Activated B cell treated with CpG ODN at 0.5 μM for 24 hours (primary cell): ENCODE measurements around the gene ABLIM2. TPM values are rescaled to one million over a fixed set of nuclear protein-coding genes. Genes with fewer than 3 reads are reported as not detected.

ENCODE experiments used
- ATAC-seq: fragments of 200-7000 bp; cut with Tn5 transposase; one replicate; pipeline ENCODE4 v1.10.0; 2021; ENCODE audit warnings: low read depth, mild to moderate bottlenecking, moderate library complexity
- CTCF ChIA-PET: fragments of 350-600 bp; sonication (Branson Sonifier 250); formaldehyde crosslinking; loops from one replicate; lab custom pipeline; 2021; ENCODE audit warnings: antibody characterized with exemption; lab: Charles Lee
- POLR2A ChIA-PET: fragments of 350-600 bp; sonication (Branson Sonifier 250); formaldehyde crosslinking; loops from one replicate; lab custom pipeline; 2021; ENCODE audit warnings: antibody characterized with exemption; lab: Charles Lee
- DNase-seq: peaks from one replicate; pipeline ENCODE4 v3.0.0; 2022
- H3K27ac Mint-ChIP-seq: one replicate; pipeline ENCODE4 v1.8.0; 2020; ENCODE audit warnings: mixed read lengths
- H3K27me3 Mint-ChIP-seq: one replicate; pipeline ENCODE4 v1.8.0; 2021; ENCODE audit warnings: mixed read lengths
- H3K36me3 Mint-ChIP-seq: one replicate; pipeline ENCODE4 v1.8.0; 2021; ENCODE audit warnings: low read depth, mixed read lengths
- H3K4me1 Mint-ChIP-seq: one replicate; pipeline ENCODE4 v1.8.0; 2021; ENCODE audit warnings: mixed read lengths
- H3K4me3 Mint-ChIP-seq: one replicate; pipeline ENCODE4 v1.8.0; 2020; ENCODE audit warnings: mild to moderate bottlenecking, mixed read lengths
- H3K9me3 Mint-ChIP-seq: one replicate; pipeline ENCODE4 v1.8.0; 2020; ENCODE audit warnings: mixed read lengths
- intact Hi-C: fragments of 100-400 bp; cut with micrococcal nuclease; formaldehyde crosslinking; loops from one replicate; pipeline ENCODE4 v1.15.1; 2024
- total RNA-seq: library from RNA; stranded (reverse); gene quantifications from 2 replicates; pipeline ENCODE4 v1.2.3, GENCODE V29; 2022
- TF ChIP-seq, protein P1 (sequence below): fragments of 200-600 bp; IDR thresholded peaks from one replicate; pipeline ENCODE4 v1.8.0; 2022; ENCODE audit warnings: antibody characterized with exemption, mild to moderate bottlenecking

Gene ABLIM2
- total RNA-seq, 1 donor from 2014 or later, result 5.2 TPM

DNA sequence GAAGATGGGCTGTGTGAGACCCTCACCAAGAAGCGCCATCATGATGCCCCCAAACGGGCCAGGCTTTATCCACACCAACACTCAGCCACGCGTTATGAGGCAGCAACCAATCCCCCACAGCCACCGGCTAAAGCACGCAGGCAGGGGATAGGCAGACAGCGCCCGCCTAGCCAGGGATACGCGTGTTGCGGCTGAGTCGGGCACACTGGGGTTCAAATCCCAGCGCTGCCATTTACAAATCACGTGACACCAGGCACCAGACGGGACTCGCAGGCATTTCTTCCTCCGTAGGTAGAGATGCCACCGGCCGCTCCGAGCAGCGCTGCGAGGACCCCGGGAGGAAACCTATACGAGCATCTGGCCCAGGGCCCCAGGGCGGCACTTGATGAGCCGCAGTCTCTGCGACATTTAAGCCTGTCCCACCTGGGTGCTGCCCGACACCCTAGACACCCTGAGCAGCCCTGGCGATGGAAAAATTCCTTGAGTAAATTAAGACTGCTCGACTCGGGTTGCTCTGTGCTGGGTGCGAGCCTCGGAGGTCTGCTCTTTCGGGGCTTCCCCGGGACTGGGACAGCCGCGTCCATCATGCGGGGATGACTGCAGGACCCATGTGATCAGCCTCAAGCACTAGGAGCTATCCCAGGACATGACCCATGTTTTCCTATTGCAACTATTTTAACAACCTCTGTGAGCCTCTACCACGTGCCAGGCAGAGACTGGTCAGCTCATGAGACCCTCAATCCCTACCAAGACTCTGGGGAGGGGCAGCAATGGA is 6.3 kb downstream of the ABLIM2 start:
- Mint-ChIP-seq H3K4me1 (peaks cover under 1% of the 10 kb centered on the region), H3K4me3 (no peak overlapping the region), H3K27ac (peak overlapping the region; percentile 12), H3K36me3 (no peaks in the 10 kb centered on the region), H3K27me3 (peaks cover 5% of the 10 kb centered on the region), H3K9me3 (no peaks in the 10 kb centered on the region)
- TF ChIP-seq, protein P1, sequence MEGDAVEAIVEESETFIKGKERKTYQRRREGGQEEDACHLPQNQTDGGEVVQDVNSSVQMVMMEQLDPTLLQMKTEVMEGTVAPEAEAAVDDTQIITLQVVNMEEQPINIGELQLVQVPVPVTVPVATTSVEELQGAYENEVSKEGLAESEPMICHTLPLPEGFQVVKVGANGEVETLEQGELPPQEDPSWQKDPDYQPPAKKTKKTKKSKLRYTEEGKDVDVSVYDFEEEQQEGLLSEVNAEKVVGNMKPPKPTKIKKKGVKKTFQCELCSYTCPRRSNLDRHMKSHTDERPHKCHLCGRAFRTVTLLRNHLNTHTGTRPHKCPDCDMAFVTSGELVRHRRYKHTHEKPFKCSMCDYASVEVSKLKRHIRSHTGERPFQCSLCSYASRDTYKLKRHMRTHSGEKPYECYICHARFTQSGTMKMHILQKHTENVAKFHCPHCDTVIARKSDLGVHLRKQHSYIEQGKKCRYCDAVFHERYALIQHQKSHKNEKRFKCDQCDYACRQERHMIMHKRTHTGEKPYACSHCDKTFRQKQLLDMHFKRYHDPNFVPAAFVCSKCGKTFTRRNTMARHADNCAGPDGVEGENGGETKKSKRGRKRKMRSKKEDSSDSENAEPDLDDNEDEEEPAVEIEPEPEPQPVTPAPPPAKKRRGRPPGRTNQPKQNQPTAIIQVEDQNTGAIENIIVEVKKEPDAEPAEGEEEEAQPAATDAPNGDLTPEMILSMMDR, result no peak
- ATAC-seq (no peak), DNase-seq (no peak)
- POLR2A ChIA-PET, result no interaction called here
- CTCF ChIA-PET, result no interaction called here
- intact Hi-C loops, result no loop called here

DNA sequence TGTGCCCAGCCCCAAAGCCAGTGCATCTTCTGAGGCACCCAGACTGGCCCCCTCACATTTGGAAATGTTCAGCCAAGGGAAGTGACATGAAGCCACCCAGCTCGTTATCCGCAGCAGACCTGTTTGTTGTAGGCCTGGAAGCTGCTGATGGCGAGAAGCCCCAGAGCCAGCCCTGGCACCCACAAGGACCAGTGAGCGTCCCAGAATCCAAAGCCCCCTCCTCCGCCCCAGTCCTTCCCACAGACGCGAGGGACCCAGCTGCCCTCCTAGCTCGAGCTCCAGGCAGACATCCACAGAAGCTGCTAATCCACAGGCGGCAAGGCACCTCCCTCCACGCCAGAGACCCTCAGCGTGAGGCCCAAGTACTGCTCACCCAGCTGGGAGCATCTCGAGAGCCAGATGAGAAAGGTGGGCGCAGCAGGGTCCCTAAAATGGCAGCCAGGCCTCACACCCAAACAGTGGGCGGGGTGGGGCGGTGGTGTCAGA is 7.4 kb downstream of the ABLIM2 start:
- Mint-ChIP-seq H3K27ac (no peak overlapping the region), H3K4me3 (no peak overlapping the region), H3K27me3 (peaks cover 2% of the 10 kb centered on the region), H3K4me1 (no peaks in the 10 kb centered on the region), H3K9me3 (no peaks in the 10 kb centered on the region), H3K36me3 (no peaks in the 10 kb centered on the region)
- ATAC-seq (no peak), DNase-seq (no peak)
- ChIA-PET POLR2A (no interaction called here), CTCF (no interaction called here)
- TF ChIP-seq, protein P1, result no peak
- intact Hi-C loops, result no loop called here

DNA sequence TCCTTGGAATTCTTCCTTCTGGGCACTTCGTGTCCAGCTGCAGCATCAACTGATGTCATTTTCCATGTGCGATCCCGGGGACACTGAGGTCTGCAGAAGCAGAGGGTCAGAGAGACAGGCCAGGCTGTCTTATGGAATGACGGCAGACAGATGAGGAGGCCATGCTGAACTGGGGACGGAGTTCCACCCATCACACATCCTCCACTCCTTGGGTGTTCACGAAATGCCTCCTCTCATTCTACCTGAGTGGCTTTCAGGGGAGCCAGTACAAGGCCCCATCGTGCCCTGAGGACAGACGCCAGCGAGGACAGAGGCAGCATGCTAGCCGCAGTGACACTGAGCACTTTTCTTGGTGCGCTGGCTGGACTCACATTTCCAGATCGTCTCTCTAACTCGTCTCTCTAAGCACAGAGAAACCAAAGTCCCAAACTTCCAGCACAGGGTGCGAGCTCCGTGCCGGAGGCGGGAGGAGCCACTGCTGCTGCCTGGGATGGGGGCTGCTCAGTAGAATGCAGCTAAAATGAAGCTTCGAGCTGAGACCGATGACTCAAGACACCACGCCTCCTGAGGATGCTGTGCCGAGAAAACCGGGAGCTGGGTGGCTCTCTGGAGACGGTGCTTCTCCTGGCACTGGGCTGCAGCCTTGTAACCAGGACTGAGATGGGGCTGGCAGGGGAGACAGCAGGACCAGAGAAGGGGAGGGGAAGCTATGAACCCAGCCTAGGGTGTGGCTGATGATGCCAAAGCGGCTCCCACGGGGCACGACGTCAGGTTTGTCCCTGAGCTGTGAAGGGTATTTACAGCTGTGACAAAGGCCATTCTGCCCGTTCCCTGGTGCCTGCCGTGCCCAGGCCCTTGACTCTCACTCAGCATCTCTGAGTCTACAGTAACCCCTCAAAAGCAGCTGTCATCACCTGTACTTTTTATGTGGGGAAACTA is 8.2 kb downstream of the ABLIM2 start:
- TF ChIP-seq, protein P1, result no peak
- intact Hi-C loops, result no loop called here
- no peak overlapping the region for H3K4me3 Mint-ChIP-seq
- ATAC-seq (peak; percentile 50), DNase-seq (no peak)
- H3K27ac Mint-ChIP-seq, result no peak overlapping the region
- ChIA-PET CTCF (no interaction called here), POLR2A (no interaction called here)
- no peaks in the 10 kb centered on the region for H3K4me1 Mint-ChIP-seq
- H3K9me3 Mint-ChIP-seq, result no peaks in the 10 kb centered on the region
- no peaks in the 10 kb centered on the region for H3K36me3 Mint-ChIP-seq
- H3K27me3 Mint-ChIP-seq, result peaks cover 5% of the 10 kb centered on the region

DNA sequence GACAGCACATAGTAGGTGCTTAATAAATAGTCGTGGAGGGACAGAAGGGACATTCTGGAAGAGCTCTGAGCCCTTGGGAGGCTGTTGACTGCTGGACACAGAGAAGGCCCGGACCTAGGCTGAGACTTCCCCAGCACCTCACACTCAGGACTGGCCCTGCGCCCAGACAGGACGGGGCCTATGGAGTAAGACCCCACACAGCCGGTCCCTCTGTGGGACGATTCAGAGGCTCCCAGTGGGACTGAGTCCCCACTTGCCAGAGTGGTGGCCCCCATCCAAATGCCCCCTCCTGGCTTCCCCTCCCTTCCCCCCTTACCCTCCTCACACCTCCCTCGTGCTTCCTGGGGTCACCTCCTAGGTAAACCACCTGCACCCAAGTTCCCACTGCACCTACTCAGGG is 8.9 kb downstream of the ABLIM2 start:
- ATAC-seq, result no peak
- Mint-ChIP-seq H3K4me3 (no peak overlapping the region), H3K4me1 (no peaks in the 10 kb centered on the region), H3K9me3 (no peaks in the 10 kb centered on the region), H3K27ac (no peak overlapping the region), H3K27me3 (peaks cover 4% of the 10 kb centered on the region), H3K36me3 (no peaks in the 10 kb centered on the region)
- no peak for DNase-seq
- CTCF ChIA-PET, result no interaction called here
- TF ChIP-seq, protein P1, result no peak
- POLR2A ChIA-PET, result no interaction called here
- intact Hi-C loops, result no loop called here
